Medulla oblongata (tissue), 1 donor: ENCODE data around the gene TMEM91.
"Not testable (repeated sequence)": the region's sequence is repeated elsewhere in the genome, so short reads cannot be mapped to it uniquely, and the experiment has no call there.

Source experiments
- DNase-seq: peaks from one replicate; pipeline ENCODE4 v3.0.0-alpha.2; 2015; ENCODE audit errors: extremely low spot score

TMEM91 gene

DNA sequence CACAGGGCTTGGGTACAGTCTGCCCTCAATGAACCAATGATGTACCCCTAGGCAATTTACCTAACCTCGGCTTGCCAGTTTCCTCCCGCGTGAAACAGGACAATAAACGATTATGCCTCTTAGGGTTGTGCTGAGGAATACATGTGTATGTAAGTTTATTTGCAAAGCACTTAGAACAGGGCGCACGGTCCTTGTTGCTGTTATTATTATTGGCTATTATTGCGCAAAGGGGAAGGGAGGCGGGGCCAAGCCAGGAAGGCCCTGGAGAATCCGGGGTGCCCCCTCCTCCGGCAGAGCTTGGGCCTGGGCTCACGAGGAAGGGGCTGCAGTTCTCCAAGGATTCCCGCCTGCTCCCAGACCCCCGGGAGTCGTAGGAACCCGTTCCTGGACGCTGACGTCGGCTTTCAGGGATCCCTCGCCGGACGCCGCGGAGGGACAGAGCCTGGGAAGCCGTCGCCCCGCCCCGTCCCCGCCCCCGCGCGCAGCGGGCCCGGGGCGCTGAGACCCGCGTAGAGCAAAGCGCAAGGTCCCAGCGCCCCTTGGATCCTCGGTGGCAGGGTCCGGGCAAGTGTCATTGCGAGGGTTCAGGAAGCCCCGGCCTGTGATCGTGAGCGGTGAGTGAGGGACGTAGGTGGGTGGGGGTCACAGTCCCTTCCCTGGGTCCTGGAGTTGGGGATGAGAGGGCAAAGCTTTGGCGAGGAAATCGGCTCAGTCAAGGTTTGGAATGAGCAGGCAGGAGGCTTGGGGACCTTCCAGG lies at the start of gene TMEM91:
Gene TMEM91, plus strand, starts transcription at position 293 of the 757 bp plus-strand sequence. CDS start 1,777 bp downstream, outside the sequence.
- no peak for DNase-seq

DNA sequence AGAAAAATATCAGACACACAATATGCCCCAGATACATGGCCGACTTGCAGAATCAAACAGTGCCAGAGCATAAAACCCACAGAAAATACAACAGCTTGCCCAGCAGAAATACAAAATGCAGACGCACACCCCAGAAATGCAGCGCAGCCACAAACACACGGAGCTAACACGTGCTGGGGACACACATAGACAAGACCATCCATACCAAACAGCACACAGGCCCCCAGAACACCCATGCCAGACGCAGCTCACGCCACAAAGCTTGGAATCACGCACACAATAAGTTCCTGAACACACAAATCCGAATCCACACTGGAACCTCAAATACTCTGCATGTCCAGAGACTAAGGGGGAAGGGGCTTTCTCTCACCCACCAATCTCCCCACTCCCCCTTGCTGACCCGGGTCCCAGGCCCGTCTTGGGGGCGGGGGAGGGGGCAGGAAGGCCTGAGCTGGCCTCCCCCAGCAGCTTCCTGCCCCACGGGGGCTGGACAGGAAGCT lies 49.2 kb upstream of the TMEM91 start:
- DNase-seq, result peak; percentile 5

DNA sequence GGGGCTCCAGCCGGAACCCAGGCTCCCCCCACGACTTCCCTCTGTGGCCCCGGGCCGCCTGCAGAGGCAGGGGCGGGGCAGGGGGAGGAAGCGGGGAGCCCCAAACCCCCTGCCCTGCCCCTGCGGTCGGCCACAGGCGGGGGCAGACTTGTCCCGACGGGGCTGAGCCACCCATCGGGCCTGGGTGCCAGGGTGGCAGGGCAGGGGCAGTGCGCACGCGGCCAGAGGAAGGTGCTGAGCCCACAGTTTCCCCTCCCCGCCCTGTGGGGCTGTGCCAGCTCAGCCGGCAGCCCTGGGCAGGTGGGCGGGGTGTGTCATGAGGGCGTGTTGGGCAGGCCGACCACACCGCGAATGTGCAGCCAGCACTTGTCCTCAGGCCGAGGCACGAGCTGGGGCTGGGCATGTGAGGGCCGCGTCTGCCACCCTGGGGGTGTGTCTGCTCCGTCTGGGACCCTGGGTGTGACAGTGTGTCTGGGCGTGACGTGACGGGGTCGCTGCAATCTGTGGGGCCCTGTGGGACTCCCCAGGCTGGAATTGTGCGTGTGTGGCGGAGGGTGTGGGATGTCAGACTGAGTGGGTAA lies 48.7 kb upstream of the TMEM91 start:
- peak; percentile 62 for DNase-seq

DNA sequence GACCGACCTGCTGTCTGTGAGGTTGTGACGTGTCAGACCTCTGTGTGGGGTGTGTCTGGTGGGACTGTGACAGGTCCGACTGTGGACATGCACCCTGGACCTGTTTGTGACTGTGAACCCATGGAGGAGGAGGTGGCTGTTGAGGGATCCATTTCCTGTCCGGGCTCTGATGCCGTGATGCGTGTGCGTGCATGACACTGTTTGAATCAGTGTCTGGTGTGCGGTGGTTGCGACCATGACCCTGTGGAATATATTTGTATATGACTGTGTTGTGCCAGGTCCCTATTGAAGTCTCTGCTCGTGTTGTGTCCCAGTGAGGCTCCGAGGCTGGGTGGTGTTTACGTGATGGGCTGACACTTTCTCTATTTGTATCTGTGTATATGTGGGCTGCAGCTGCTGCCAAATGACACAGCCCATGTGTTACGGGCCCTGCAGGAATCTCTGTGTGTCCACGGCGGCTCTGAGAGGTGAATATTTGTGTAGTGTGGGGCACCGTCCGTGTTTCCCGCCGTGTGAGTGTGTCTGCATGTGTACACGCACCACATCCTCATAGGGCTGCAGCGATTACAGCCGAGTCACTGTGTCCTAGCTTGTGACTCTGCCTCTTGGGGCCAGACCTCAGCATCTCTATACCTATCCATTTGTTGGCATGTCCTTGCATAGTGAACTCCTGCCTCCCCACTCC lies 48.0 kb upstream of the TMEM91 start:
- DNase-seq, result no peak

DNA sequence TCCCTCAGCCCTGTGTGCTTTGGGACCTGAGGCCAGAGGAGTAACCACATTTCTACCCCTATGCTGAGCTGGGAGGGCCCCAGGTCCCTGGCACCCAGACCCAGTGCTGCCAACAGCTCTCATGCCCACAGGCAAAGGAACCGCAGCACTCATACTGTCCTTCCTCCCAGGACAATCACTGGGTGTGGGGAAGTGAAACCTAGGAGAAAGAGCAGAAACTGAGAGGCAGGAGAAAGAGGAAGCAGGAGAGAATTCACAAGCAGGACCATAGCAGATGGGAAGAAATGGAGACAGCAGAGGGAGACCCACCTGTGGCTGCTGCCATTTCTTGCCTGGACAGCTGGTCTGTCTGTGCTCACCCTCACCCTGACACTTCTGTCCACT lies 47.5 kb upstream of the TMEM91 start:
- DNase-seq, result peak; percentile 86

DNA sequence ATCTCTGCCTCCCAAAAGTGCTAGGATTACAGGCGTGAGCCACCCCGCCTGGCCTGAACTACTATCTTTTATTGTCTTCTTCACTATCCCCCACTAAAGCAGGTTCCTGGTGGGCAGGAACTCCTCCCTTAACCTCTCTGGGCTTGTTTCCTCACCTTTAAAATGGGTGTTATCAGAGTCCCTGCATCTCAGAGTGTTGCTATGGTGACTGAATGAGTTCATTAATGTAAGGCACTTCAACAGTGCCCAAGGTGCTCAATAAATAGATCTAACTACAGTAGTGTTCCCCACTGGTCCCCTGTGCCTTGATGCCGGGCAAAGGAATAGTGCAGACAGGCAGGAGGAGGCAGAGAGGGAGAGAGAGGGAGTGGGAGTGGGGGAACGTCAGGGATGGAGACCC lies 45.9 kb upstream of the TMEM91 start:
- DNase-seq, result no peak

DNA sequence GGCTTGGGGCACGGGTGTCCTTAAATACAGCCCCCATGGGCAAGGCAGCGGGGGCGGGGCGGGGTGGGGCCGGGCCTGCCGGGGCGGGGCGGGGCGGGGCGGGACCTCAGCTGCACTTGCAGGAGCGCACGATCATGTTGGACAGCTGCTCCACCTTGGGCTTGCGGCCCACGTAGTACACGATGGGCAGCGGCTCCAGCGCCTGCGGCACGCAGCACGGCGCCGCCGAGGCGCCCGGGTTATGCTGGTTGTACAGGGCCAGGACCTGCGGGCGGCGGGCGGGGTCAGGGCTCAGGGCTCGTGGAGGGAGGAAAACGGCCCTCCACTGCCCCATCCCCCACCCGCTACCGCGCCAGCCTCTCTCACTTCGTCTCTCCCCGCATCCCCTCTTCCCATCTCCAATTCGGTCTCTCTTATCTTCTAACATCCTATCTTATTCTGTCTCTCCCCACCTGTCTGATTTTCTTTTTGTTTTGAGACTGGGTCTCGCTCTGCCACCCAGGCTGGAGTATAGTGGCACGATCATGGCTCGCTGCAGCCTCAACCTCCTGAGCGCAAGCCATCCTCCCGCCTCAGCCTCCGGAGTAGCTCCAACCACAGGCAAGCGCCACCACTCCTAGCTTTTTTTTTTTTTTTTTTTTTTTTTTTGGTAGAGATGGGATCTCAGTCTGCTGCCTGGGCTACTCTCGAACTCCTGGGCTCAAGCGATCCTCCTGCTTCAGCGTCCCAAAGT lies 45.2 kb upstream of the TMEM91 start:
- DNase-seq, result no peak

DNA sequence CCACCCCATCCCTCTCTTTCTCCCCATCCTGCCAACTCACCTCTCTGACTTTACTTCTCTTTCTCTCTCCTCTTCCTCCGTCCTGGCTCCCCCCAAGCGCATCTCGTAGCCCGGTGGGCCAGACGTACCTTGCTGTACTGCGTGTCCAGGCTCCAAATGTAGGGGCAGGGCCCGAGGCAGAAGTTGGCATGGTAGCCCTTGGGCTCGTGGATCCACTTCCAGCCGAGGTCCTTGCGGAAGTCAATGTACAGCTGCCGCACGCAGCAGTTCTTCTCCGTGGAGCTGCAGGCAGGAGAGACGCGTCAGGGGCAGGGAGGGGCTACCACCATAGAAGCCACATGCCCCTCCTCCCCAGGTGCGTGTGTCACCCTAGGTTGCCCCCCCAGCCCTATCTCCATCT lies 44.3 kb upstream of the TMEM91 start:
- DNase-seq, result no peak

DNA sequence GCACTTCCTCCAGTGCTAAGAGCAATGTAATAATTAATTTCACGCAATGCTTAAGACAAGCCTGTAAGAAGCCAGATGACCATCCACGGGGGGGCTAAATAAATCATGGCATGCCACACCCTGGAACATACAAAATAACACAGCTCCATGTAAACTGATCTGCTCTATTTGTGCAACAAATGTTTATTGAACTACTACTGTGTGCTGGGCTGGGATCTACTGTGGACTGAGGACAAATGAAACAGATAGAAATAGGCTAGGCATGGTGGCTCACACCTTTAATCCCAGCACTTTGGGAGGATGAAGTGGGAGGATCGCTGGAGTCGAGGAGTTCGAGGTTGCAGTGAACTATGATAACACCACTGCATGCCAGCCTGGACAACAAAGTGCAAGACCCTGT lies 43.9 kb upstream of the TMEM91 start:
- no peak for DNase-seq

DNA sequence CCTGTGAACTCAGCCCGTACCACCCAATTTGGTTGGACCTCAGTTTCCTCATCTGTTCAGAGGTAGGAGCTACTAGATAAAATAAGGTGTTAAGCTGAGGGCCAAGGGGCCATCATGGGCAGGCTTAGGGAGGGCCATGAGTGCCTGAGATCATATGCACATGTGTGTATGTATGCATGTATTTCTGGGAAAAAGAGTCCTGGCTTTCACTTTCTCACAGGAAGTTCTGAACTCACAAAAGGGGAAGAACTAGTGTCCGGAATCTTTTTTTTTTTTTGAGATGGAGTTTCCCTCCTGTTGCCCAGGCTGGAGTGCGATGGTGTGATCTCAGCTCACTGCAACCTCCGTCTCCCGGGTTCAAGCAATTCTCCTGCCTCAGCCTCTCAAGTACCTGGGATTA lies 41.5 kb upstream of the TMEM91 start:
- DNase-seq, result peak; percentile 55

DNA sequence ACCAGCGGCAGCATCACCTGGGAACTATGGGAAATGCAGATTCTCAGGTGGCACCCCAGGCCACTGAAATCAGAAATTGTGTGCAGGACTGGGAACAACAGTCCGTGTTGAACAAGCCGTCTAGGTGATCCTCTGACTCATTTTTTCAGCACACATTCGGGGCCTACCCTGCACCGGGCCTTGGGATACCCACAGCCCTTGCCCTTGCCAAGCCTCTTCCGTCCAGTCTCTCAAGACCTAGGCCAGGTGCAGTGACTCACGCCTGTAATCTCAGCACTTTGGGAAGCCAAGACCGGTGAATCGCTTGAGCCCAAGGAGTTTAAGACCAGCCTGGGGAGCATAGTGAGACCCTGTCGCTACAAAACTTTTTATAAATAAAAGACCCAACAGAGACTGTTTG lies 40.9 kb upstream of the TMEM91 start:
- no peak for DNase-seq

DNA sequence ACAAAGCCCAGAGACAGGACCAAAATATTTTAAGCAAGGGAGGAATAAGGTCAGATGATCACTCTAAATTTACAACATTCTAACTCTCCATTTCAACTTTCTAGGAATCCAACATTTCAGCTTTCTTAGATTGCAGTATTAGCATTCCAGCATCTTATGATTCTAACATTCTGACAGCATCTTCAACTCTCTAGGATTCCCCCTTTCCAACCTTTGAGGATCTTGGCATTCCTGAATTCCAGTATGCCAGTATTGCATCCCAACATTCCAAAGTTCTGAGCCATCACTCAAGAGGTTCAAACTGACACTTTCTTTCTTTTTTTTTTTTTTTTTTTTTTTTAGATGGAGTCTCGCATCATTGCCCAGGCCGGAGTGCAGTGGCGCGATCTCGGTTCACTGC lies 36.4 kb upstream of the TMEM91 start:
- DNase-seq, result no peak

DNA sequence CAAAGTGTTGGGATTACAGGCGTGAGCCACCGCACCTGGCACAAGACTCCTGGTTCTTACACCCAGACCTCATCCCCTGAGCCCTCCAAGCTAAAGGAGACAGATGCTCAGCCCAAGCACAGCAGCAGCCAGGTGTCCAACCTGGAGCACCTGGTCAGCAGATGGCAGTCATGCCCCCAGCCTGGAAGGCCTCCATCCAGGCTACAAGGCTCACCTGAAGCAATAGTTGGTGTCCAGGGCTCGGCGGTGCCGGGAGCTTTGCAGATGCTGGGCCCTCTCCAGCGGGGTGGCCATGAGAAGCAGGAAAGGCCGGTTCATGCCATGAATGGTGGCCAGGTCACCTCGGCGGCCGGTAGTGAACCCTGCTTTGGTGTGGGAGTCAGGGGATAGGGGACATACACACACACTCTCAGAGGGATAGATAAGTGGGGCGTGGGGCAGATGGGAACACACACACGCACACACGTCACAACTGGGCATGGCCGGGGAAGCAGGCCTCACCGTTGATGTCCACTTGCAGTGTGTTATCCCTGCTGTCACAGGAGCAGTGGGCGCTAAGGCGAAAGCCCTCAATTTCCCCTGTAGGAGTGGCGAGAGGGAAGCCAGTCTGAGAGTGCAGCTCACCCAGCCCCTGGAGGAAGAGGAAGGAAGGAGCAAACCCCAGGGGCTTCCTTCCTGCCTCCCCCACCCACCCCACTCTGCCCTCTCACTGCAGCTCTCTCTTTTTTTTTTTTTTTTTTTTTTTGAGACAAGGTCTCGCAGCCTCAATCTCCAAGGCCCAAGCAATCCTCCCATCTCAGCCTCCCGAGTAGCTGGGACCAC lies 34.5 kb upstream of the TMEM91 start:
- DNase-seq, result no peak

DNA sequence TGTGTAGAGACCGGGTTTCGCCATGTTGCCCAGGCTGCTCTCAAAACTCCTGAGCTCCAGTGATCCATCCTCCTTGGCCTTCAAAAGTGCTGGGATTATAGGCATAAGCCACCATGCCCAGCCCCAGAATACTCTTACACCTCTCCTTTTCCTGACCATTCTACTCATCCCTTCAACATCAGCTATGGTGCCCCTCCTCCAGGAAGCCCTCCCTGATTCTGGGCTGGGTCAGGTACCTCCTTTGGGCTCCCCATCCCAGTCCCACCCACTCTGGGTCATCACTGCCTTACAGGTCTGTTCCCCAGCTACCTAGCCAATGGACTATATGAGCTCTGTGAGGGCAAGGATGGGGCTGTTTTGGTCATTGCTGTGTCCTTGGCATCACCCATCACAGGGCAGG lies 32.2 kb upstream of the TMEM91 start:
- no peak for DNase-seq

DNA sequence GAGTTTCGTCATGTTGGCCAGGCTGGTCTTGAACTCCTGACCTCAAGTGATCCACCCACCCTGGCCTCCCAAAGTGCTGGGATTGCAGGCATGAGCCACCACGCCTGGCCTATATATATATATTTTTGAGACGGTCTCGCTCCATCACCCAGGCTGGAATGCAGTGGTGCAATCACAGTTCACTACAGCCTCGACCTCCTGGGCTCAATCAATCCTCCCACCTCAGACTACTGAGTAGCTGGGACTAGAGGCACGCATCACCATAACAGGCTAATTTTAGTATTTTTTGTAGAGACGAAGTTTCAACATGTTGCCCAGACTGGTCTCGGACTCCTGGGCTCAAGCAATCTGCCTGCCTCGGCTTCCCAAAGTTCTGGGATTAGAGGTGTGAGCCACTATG lies 29.4 kb upstream of the TMEM91 start:
- DNase-seq, result not testable (repeated sequence)

DNA sequence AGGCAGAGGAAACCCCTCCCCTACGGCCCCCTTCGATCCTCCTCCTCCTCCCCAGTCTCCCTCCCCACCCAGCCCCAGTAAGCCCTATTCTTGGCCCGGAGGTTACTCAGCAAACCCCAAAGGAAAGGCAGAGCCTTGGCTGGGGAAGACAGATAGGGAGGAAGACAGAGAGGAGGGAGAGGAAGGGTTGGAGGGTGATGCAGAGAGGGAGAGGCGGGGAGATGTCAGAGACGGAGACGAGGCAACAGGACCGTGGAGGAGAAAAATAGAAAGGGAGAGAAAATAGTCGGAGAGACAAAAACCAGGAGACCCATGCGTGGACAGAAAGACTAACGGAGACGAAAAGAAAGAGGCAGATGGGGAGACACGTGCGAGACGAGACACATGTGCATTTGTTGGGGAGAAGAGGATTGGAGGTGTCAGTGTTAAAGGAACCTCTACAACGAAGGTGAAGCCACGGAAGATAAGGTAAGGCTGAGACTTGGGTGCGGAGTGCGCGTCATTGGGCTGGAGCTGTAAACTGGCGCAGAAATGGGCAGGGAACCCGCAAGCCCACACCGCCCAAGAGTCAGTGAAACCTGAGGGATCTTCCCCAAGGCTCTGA lies 25.5 kb upstream of the TMEM91 start:
- no peak for DNase-seq

DNA sequence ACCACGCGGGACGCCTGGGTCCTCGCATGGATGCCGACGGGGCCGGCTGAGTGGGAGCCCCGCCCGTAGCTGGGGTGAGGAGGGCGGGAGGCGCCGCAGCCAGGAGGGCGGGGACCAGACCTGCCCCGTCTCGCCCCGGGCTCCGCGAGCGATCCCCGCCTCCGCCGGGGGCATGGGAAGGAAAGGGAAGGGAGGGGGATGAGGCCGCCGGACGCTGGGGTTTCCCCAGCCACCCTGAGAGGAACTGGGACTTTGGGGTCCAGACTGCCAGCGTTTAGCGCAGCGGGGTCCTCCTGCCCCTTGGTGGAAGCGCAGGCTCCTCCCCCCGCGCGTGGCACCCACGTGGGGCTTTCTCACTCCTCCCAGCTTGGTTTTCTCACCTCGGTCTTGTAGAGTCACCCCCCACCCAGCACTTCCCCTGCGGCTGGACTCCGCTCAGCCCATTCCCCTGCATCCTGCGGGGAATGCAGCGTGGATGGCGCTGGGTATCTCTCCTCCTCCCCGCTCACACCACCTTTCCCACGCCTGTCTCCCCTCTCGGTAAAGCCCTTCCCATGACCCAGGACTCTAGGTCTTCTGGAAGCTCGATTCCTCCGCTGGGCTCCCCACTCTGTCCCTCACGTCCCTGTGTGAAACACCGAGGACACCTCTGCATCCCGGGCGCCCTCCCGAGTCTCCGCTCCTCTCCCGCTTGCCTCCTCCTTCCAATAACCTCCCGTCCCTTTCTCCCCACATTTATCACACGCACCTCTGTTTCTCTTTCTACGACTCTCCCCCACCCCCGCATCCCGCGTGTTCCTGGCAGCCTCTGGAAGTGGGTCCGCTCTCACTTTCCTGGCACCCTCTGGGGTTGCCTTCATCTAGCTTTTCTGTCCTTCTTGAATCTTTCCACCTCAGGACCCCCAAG lies 24.7 kb upstream of the TMEM91 start:
- peak; percentile 76 for DNase-seq

DNA sequence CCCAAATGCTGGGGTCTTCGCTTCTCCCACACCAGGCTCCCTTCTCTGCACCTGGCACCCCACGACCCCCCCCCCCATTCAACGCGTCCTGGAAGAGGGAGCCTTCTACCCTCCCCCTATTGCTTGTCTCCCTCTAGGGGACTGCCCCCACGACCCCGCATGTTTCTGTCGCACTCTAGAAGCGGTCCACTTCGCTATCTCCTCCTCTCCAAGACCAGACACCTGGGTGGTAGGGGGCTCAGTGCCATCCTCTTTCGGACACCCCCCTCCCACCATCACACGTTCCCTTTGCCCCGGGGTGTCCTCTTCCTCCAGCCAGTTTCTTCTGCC lies 24.1 kb upstream of the TMEM91 start:
- DNase-seq, result no peak

DNA sequence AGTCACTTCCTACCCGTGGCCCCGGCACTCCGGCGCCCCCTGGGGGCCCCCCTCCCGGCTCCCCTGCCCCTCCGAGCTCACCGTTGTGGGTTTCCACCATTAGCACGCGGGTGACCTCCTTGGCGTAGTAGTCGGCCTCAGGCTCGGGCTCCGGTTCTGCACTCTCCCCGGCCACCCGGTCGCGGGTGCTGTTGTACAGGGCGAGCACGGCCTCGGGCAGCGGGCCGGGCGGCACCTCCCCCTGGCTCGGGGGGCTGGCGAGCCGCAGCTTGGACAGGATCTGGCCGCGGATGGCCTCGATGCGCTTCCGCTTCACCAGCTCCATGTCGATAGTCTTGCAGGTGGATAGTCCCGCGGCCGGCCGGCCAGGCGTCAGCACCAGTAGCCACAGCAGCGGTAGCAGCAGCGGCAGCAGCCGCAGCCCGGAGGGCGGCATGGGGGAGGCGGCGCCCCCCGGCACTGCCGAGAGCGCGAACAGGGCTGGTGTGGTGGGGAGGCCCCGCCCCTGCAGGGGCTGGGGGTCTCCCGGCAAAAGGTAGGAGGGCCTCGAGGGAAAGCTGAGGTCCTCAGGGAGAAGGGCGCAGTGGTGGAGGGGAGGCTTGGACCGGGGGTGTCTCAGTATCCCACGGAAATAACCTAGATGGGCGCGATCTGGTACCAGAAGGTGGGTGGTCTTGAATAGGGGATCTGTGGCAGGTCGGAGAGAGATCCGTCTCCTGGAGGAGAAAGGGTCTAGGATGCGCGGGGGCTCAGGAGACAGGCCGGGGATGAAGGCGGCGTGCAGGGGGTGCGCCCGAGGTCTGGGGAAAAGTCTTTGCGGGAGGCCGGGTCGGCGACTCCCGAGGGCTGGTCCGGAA lies 23.5 kb upstream of the TMEM91 start:
- DNase-seq, result peak; percentile 53
